Stimulated activated CD4-positive, alpha-beta T cell treated with anti-CD3 and anti-CD28 coated beads, Interleukin-12 subunit alpha, Interleukin-12 subunit beta, amount 100 ng/mL, for 24 hours (primary cell): Measurements from ENCODE around the gene AUTS2.

Experiments
- DNase-seq, 2 experiments: peaks; one replicate each; pipeline ENCODE4 v3.0.0-alpha.2; 2020; ENCODE audit warnings: low read depth in 2 of 2

The AUTS2 gene

DNA sequence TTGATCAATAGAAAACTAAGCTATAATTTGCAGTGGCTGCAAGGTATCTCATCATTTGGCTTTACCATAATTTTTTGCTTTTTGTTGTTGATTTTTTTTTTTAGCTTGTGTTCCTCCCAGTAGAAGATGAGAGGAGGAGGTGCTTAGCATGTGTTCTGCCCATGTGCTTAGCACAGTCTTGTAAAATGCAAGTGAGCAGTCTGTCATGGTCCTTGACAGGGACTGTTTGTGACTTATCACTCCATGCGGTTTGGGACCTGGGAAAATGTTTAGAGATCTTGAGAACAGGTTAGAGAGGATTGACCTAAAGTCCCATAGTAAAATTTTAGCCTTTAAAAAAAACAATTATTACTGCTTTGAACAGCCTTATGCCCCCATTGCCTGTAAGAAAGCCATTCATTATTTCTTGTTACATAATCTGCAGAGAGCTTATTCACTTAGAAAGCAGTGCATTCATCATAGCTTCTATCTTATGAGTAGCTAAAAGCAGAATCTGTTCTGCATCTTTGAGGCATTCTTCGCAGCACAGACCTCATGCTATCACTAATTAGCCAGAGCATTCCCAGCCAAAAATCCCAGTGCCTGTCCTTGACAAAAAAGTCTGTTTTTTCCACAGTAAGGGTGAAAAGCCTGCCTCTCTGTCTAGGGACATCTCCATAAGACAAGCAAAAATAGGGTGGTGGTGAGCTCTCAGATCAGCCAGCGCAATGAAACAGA, 784.9 kb downstream of the AUTS2 start:
- DNase-seq: no peak

DNA sequence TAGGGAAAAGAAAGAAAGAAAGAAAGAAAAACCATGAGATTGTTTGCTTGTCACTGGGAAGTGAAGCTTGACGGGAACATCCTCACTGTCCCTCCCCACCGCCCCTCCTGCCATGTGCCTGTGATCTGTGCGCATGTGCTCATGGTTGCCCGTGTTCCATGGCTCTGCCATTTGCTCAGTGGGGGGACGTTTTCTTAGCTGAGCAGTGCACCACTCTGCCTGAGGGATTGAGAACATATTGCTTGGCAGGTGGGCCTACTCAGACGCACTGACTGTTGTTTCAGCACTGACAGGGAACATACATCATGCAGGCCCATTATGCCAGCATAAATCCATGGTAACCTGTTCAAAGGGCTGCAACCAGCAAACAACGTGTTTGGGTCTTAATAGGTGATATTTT, 785.7 kb downstream of the AUTS2 start:
- no peak for DNase-seq

DNA sequence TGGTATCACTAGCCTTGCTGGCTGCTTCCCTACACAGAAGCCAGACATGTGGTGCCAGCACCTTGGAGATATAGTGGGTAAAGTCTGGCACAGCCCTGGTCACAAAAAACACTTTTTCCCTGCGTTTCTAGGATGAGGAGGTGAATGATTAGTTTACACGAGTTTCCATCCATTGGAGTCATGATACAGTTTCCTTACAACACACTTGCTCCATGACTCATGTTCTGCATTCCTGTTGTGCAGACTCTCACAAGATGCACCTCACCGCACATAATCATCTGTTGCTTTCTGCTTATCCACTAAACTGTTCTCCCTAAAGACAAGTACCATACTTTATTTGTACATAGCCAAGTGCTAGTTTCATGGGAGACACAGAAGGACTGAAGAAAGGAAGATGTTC, 786.6 kb downstream of the AUTS2 start:
- DNase-seq: no peak

DNA sequence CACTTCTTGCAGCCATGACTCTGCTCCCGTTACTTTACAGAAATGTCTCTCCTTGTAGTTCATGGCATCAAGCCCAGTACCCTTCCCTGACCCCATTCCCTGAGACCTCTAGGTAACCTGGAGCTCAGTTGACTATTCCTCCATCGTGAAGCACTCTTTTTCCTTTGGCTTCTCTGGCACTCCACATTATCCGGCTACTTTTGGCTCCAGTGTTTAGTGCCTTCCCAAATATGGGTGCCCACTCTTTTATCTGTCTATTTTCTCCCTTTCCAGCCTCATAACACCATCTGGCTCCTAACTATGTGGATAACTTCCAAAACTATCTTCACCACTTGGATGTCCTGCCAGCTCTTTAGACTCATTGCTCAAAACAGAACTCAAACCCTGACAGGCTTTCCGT, 788.9 kb downstream of the AUTS2 start:
- DNase-seq: no peak

DNA sequence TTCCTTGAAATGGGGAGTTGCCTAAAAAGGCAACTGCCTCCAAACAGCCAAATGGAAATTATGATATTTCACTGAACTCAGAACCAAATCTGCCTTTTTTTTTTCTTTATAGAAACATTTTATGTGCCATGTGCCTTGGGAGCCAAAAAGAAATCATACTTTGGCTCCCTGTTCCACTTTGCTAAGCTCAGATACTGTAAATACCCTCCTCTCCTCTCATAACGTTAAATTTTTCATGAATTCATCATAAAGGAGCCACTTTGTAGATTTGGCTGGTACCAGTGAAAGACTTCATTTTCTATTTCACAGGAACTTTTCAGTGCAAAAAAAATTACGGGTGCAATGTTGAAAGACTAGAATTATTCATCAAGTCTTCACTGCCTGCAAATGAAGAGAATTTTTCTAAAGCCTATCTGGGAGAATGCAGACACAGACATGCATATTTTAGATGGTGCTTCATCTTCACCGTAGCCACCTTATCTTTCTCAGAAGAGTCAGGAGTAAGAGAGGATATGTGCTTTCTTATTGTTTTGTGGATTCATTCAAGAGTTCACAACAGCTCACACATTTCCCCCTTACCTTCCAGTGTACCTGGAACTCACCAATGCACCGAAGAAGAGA, 791.4 kb downstream of the AUTS2 start:
- no peak for DNase-seq

DNA sequence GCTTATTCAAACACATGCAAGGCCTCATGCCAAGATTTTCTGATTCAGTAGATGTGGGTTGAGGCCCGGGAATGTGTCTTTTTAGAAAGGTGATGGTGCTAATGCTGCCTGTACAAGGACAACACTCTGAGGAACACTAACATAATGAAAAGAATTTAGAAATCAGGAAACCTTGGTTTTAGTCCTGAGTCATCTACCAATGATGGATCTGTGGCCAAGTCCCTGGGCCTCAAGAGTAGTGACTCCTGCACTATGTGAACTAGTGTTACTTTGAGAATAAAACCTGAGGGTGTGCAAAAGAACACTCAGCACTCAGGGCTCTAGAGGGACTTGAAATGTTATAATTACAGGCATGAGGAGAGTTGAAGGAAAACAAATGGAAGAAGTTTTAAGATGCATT, 792.0 kb downstream of the AUTS2 start:
- no peak for DNase-seq

DNA sequence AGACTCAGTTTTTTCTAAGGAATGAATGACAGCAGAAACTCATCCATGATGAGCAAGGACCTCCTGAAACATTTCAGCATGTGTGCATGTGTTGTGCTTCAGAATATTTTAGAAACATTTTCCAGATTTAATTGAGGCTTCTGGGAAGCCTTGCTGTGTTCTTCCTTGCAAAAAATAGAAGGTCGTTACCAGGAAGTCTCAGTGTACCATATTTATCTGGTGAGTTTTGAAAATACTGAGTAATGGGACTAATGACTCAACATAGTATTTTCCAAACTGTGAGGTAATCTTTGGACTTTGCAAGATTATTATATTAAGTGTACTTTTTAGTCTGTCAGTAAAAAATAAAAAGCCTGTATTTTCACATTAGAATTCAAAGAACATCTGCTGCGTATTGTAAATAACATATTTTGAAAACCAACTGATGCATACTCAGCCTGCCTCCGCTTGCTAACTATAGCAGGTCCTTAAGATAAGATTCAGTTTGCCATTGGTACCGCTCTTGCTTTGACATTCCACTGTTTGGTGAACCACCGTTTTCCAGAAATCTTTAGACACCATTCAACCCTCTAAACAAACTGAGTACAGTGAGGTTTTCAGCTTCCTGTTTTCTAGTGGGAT, 794.1 kb downstream of the AUTS2 start:
- DNase-seq: no peak

DNA sequence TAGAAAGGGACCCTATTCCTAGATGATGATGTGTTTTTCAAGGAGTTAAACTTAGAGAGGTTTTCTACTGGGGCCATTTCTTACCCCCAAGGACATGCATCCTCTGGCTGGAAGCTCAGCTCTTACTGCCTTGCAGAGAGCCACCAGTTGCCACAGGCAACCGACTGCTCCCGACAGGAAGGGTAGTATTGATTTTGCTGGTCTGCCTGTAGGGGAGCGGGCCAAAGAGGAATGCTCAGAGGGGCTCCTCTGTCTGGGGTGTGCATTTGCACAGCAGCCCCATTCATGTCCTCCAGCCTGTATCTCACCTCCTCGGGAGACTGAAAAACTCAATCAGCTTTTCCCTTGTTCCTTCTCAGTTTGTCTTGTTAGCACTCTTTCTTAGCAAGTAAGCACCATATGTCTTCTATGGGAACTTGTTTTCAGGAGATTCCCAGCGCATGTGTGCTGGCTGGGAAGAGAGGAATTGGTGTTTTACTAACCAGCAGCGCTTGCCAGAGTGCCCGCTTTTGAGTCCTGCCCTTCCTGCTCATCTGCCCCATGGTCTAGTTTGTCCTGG, 794.7 kb downstream of the AUTS2 start:
- DNase-seq: no peak

DNA sequence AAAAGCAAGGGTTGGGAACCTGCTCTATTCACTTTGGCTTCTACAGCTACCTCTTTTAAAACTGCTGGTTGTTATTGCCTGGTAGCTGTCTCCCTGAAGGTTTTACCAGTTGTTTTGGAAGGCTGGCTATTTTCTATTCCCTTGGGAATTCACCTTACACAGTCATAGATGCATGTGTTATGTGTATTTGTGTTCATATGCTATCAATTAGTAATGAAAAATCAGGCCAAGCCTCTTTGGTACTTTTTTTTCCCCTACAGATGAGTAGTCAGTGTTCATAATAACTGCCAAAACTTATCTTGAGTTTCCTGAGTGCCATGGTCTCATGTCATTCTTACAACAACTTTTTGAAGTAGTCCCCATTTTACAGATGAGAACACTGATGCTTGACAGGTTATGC, 795.7 kb downstream of the AUTS2 start:
- DNase-seq: no peak

DNA sequence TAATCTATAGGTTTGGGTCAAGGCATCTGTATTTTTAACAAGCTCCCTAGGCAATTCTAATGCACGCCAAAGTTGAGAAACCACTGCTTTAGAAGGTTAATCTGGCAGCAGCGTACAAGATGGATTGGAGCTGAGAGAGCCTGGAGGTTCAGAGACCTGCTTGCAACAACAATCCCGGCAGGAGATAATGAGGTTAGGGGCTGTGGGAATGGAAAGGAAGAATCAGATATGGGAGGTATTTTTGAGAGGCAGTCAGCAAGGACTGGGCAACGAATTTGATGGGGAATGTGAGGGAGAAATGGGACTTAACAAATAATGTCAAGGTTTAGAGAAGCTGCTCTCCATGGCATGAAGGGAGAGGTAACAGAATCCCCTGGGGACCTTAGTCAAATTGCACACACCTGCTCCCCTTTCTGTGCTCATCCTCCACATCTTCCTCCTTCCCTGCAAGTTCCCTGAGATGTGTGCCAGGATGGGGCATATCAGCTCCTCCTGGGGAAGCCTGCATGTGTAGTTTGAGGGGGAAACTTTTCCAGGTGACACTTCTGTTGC, 802.6 kb downstream of the AUTS2 start:
- DNase-seq: no peak

DNA sequence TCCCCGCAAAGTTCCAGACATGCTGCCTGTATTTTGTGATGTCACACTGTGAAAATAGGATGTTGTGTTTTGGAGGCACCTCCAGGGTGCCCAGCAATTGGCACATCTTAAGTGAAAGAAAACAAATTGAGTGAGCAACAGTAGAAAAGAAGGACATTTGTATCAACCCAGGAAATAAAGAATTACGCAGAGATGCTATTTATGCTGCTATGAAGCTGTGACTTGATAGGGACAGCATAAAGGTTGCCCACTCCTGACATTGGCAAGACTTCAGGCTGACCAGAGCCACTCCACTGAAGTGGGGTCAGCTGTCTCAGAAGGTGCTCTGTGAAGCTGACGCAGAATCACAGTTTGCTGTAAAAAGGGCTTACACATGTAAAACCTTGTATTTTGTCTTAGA, 803.8 kb downstream of the AUTS2 start:
- no peak for DNase-seq

DNA sequence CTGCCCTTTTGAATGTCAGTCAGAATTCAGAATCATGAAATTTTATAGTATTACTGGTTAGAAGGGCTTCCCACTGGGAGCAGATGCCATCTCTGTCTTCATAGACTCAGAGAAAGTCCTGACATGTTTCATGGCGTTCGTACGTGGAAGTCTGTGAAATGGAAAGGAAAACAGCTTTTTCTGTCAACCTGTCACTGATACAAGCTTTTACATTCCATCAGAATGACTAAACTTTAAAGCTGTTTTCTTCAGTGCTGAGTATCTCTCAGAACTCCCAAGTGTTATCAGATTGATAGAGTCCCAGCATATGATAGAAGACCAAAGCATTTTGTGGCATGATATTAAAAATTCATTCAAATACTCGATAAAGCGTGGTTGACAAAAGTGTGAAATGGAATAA, 807.0 kb downstream of the AUTS2 start:
- DNase-seq: no peak

DNA sequence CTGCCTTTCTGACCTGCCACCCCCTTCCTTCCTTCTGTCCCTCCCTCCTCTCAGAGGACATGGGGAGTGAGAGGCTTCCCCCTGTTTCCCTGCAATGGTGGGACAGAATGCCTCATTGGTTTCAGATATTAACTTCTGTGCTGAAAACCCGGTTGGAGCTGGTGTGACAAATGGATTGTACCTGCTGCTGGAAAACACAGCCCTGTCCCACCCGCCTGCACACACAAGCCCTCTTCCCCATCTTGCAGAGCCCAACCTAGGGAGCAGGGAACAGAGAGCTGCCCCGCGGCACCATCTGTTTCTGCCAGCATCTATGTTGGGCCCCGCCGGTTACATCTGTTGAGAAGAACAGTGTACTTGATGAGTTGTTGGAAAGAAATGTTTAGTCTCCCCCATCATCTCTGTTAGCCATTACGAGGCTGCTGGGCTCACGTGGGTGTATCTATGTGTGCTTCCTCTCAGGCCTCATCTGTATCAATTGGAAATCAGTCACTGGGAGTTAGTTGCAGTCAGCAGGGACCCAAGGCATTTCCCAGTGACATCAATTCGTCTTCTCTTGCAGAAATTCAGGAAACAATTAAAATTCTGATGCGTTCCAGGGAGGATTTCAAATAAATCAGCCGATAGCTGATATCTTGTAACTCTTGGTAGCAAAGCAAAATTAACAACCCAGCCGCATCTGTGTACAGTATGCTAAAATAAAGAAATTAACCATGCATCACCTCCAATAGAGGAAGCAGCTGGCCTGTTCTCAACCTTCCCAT, 808.1 kb downstream of the AUTS2 start:
- DNase-seq: no peak

DNA sequence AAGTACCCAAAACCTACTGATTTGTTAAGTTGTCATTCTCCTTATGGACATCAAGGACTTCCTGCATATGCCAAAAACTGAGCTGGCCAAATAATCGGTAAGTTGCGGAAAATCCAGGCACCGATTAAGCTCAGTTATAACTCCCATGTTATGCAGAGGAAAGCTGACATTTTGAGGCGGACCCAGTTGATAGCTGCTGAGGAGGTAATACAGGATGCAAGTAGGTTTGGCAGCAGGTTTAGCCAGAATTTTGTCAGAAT, 808.6 kb downstream of the AUTS2 start:
- DNase-seq: no peak

DNA sequence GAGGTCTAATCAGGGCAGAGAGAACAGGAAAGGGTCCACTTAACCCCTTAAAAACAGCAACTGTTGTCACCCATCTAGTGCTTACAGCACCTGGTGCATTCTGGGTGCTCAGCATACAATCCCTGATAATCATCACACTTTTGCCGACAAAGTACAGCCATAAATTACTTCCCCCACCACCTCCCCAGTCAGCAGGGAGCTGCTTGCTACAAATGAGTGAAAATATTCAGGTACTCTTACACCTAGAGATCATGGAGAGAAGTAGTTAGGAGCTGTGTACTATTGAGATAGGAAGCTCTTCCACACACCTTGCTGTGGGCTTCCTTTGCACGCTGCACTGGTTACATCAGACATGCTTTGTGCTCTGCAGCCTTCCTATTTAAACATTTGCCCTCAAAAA, 810.2 kb downstream of the AUTS2 start:
- DNase-seq: no peak

DNA sequence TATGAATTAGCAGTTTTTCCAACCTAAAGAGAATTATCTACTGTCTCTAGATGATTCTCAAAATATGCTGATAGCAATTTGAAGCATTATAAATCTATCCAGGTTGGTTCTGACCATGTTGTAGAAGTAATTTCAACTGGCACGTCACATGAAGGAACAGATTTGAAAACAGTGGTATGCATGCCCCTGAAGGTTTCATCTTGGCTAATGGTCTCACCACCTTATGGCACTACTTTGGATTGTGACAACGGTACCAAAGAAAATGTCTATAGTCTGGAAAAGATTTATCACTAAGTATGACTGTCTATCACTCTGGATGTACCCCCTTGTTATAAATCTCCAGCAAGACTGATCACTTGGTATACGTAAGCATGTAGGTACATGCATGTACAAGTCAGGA, 810.6 kb downstream of the AUTS2 start:
- no peak for DNase-seq

DNA sequence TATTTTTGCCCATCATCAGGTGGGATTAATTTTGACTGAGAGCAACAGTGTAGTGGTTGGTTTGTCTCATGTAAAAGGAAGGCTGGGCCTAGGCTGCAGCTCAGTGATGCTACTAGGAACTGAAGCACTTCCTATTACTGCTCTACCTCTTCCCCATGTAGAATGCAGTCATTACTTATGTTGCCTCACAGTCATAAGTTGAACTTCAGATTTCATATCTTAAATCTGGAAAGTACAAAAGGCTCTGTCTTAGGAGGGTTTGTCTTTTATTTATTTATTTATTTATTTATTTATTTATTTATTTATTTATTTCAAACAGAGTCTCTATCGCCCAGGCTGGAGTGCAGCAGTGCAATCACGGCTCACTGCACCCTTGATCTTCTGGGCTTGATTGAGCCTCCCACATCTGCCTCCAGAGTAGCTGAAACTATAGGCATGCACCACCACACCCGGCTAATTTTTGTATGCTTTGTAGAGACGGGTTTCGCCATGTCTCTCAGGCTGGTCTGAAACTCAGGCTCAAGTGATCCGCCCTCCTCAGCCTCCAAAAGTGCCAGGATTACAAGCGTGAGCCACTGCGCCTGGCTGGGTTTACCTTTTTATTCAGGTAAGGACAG, 812.0 kb downstream of the AUTS2 start:
- no peak for DNase-seq

DNA sequence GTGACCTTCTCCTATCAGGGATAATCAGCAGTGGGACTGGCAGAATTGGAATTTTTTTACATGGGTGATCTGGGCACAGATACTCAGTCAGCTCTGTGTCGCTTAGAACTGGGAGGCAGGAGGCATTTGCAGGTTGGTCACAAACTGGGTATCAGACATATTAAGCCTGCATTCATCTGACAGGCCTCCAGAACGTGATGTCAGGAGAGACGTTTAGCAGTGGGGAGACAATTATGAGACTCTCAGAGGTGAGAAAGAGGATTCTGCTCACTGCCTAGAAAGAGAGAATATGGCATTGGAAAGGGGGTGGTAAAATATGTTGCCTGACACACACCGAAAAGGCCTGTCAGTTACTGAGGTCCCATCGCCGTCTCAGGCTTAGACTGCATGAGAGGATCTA, 816.1 kb downstream of the AUTS2 start:
- DNase-seq: no peak

DNA sequence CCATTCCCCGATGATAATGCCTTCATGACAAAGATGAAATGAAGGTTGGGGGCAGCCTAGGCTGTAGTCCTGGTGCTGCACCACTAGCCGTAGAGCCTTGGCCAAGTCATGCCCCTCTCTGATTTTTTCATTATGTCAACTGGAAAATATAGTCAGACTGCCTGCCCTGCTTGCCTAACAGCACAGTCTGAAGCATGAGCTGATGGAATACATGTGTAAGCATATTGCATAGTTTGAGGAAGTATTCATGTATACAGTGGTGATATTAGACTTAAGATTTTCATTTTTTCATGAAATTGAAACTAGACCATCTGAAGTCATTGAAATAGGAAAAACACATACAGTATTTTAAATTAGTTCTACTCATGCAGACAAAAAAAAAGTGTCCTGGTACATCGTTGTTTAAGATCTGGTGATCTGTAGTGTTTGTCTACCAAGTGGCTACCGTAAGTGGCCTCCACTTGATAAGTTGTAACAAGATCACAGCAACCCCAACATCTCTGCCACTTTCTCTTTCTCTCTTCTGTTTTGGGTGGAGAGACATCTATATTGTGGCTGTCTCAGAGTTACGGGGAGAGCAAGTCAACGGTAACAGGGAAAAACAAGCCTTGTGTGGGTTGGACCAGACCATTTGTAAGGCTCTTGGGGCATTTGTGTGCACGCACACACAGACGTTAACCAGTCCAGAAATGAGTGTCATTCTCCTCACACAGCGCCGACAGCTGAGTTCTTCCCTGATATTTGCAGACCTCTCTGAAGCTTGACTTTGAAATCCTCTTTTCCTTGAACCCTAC, 817.1 kb downstream of the AUTS2 start:
- DNase-seq: no peak

DNA sequence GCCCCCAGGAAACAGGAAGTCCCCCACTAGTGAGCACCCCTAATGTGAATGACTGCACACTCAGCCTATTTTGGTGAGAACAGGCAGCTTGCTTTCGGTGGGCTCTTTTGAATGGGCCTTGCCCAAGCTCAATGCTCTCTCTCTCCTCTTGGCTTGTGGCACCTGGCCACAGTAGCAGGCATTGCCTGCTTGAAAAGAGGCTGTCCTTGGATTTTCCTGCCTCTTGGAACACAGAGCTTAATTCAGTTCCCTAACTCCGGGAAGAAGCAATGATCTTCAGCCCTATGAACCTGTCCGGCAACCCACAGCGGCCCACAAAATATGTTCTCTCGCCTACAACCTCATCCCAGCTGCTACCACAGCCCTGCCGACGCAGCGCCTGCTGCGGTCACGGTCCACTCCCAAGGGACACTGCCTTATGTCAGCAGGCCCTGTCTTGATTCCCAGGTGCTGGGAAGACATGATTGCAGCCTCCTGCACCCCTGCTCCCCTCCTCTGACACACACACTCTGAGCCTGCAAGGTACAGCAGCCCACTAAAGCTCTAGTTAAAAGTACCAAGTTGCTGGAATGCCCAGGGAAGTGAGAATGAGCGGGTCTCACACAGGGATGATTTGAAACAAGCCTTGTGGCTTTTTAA, 818.2 kb downstream of the AUTS2 start:
- no peak for DNase-seq
